HFF-Myc (cell line): ENCODE results near the gene SEC63.
"Not testable (repeated sequence)": the region's sequence is repeated elsewhere in the genome, so short reads cannot be mapped to it uniquely, and the experiment has no call there.

ENCODE experiments used
- DNase-seq: peaks from one replicate; pipeline ENCODE4 v3.0.0-alpha.2; 2011; ENCODE audit warnings: low read depth; ENCODE audit errors: extremely low read depth
- H3K4me3 ChIP-seq: replicated peaks from 2 replicates; pipeline ENCODE4 v1.5.1; 2011; ENCODE audit warnings: low read depth, mild to moderate bottlenecking, control low read depth, low read length
- CTCF ChIP-seq: IDR thresholded peaks from 2 replicates; pipeline ENCODE4 v1.5.1; 2012; ENCODE audit warnings: mild to moderate bottlenecking, low read depth, low read length, control low read depth; ENCODE audit errors: missing control alignments

SEC63 gene

DNA sequence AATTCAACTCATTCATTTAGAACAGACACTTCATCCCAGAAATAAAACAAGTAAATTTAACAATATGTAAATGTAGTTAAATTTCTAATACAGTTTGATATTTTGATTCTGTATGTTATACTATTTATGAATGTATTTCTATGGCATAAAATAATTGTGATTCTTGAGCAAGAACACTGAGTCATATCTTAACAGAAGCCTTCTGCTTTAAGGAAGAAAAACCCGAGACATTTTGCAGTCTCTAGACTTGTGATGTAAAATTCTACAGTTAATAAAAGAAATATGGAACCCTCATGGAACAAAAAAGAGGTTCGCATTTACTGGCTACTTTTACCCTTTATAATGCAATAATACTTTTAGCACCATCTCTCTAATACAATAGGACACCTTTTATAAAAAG is 86.0 kb downstream of the SEC63 start:
- no peak overlapping the region for H3K4me3 ChIP-seq
- DNase-seq = no peak
- no peak for TF ChIP-seq CTCF

GRCh38 chr6:107871512-107871911 is 86.5 kb downstream of the SEC63 start:
- DNase-seq, H3K4me3 ChIP-seq: not testable (repeated sequence)

- no peak for DNase-seq
- H3K4me3 ChIP-seq = no peak overlapping the region
- no peak for TF ChIP-seq CTCF
Measured at GRCh38 chr6:107871016-107871415, 87.0 kb downstream of the SEC63 start.

GRCh38 chr6:107870381-107870780 is 87.6 kb downstream of the SEC63 start:
- H3K4me3 ChIP-seq = no peak overlapping the region
- no peak for TF ChIP-seq CTCF
- no peak for DNase-seq

- TF ChIP-seq CTCF = no peak
- no peak for DNase-seq
- H3K4me3 ChIP-seq = no peak overlapping the region
Measured at GRCh38 chr6:107869871-107870270, 88.1 kb downstream of the SEC63 start.

DNA sequence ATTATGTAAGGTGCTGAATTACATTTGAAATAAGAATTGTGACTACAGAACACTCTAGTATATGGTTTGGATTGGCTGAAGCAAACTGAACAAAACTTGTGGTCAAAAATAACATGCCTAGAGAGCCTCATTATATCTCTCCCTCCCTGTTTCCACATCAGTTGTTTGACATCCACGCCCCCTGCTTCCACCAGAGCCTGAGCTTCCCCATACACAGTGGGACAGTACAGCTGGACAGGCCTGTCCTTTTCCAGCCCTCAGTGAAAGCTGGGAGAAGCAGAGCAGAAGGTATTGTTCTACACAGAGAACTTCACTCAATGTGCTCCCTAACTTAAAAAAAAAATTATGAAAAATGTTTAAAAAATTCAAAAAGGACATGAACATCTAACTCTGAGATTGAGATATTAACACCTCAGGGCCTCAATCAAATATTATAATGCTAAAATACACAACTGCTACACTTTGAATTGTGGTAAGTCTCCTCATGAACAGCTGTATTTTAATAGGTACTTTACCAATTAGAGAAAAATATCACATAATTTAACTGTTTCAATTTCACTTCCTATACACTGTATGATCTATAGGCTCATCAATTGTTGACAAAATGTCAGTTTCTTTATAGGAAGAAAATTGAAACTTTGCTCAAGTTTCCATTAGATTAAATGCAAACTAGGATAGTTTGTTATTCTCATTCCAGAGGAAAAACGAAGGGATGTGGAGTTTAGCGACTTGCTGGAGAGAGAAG is 89.0 kb downstream of the SEC63 start:
- DNase-seq = no peak
- TF ChIP-seq CTCF = no peak
- H3K4me3 ChIP-seq = no peak overlapping the region

- no peak overlapping the region for H3K4me3 ChIP-seq
- TF ChIP-seq CTCF = no peak
- DNase-seq = no peak
Measured at GRCh38 chr6:107867302-107867615, 90.7 kb downstream of the SEC63 start.
